HepG2 (cell line): ENCODE results near the gene CNOT10. TPM values are rescaled to one million over a fixed set of nuclear protein-coding genes. Genes with fewer than 3 reads are reported as not detected.

Experiments used
- AKAP8 ChIP-seq: sonication (generic); formaldehyde crosslinking; IDR thresholded peaks from 2 replicates; pipeline ENCODE4 v1.5.1; 2020; ENCODE audit warnings: mild to moderate bottlenecking, missing genetic modification reagents
- ATAD3A ChIP-seq: sonication (generic); formaldehyde crosslinking; IDR thresholded peaks from 2 replicates; pipeline ENCODE4 v1.4.0; 2020; ENCODE audit warnings: missing genetic modification reagents
- ATF4 ChIP-seq, 2 experiments: fragments of 450-650 bp in 1 of 2; sonication (generic) in 1 of 2; formaldehyde crosslinking; IDR thresholded peaks; 2 replicates each; pipeline versions ENCODE4 v1.5.0 to v1.8.0; 2020 to 2022; ENCODE audit warnings: mild to moderate bottlenecking in 1 of 2, missing genetic modification reagents in 1 of 2
- MED1 ChIP-seq: sonication (generic); formaldehyde crosslinking; IDR thresholded peaks from 2 replicates; pipeline ENCODE4 v1.4.0; 2020; ENCODE audit warnings: missing genetic modification reagents
- PCBP2 ChIP-seq: fragments of 200-400 bp; formaldehyde crosslinking; optimal IDR thresholded peaks from 2 replicates; pipeline ENCODE3; 2018; ENCODE audit warnings: low read length, low read depth; ENCODE audit not compliant: poor library complexity, severe bottlenecking
- RBAK ChIP-seq: sonication (generic); formaldehyde crosslinking; IDR thresholded peaks from 2 replicates; pipeline ENCODE4 v1.5.1; 2020; ENCODE audit warnings: mild to moderate bottlenecking, missing genetic modification reagents
- SKIL ChIP-seq: sonication (generic); formaldehyde crosslinking; IDR thresholded peaks from 2 replicates; pipeline ENCODE4 v1.8.0; 2022; ENCODE audit warnings: missing genetic modification reagents, mild to moderate bottlenecking, moderate library complexity, borderline replicate concordance
- SP4 ChIP-seq: sonication (generic); formaldehyde crosslinking; IDR thresholded peaks from 2 replicates; pipeline ENCODE4 v1.8.1; 2023; ENCODE audit warnings: mild to moderate bottlenecking, missing genetic modification reagents
- SRSF4 ChIP-seq: fragments of 200-400 bp; formaldehyde crosslinking; IDR thresholded peaks from one replicate; pipeline ENCODE4 v1.6.1; 2018; ENCODE audit warnings: mild to moderate bottlenecking, low read depth, low read length, moderate library complexity; ENCODE audit not compliant: poor library complexity, severe bottlenecking
- TAF1 ChIP-seq: sonication (generic); formaldehyde crosslinking; IDR thresholded peaks from 2 replicates; pipeline ENCODE4 v1.4.0; 2020; ENCODE audit warnings: missing genetic modification reagents
- THAP7 ChIP-seq: sonication (generic); formaldehyde crosslinking; IDR thresholded peaks from 2 replicates; pipeline ENCODE4 v1.8.1; 2023; ENCODE audit warnings: mild to moderate bottlenecking, missing genetic modification reagents
- ZBTB46 ChIP-seq: sonication (generic); formaldehyde crosslinking; IDR thresholded peaks from 2 replicates; pipeline ENCODE4 v1.4.0; 2020; ENCODE audit warnings: mild to moderate bottlenecking, missing genetic modification reagents, borderline replicate concordance
- ZFP90 ChIP-seq: sonication (generic); formaldehyde crosslinking; IDR thresholded peaks from 2 replicates; pipeline ENCODE4 v1.8.0; 2022; ENCODE audit warnings: missing genetic modification reagents, mild to moderate bottlenecking, inconsistent platforms, borderline replicate concordance
- ZFX ChIP-seq: sonication (generic); formaldehyde crosslinking; IDR thresholded peaks from 2 replicates; pipeline ENCODE4 v1.4.0; 2020; ENCODE audit warnings: mild to moderate bottlenecking, low read depth, missing genetic modification reagents, moderate library complexity
- ZNF10 ChIP-seq: sonication (generic); formaldehyde crosslinking; IDR thresholded peaks from 2 replicates; pipeline ENCODE4 v1.4.0; 2020; ENCODE audit warnings: mild to moderate bottlenecking, low read depth, missing genetic modification reagents, borderline replicate concordance
- ZNF558 ChIP-seq: sonication (generic); formaldehyde crosslinking; IDR thresholded peaks from 2 replicates; pipeline ENCODE4 v1.9.0; 2022; ENCODE audit warnings: mild to moderate bottlenecking, missing genetic modification reagents, borderline replicate concordance
- ZNF614 ChIP-seq: IDR thresholded peaks from 2 replicates; pipeline ENCODE4 v1.6.1; 2018; ENCODE audit warnings: missing biosample characterization, missing genetic modification reagents, inconsistent platforms, borderline replicate concordance
- ZNF615 ChIP-seq: sonication (generic); formaldehyde crosslinking; IDR thresholded peaks from 2 replicates; pipeline ENCODE4 v1.5.0; 2020; ENCODE audit warnings: mild to moderate bottlenecking, missing genetic modification reagents, borderline replicate concordance
- polyA plus RNA-seq, 8 experiments: library from polyadenylated mRNA; depleted of rRNA in 3 of 8; stranded (reverse) in 7 of 8; unstranded in 1 of 8; fragments of >200 nt; fragmentation: Illumina TruSeq in 4 of 8; extraction: Trizol in 4 of 8; gene quantifications; 2 replicates each; pipeline versions ENCODE4 v1.2.1 to v1.2.3, GENCODE V29; 2011 to 2016; ENCODE audit warnings: low read depth in 4 of 8, missing spikeins in 1 of 8, mixed read lengths in 1 of 8; ENCODE audit not compliant: insufficient read depth in 1 of 8
- total RNA-seq, 5 experiments: library from RNA; depleted of rRNA; stranded (reverse); fragments of >200 nt; fragmentation: Illumina TruSeq; extraction: Trizol; gene quantifications; 2 replicates each; pipeline ENCODE4 v1.2.3, GENCODE V29; 2016; ENCODE audit warnings: low read depth in 1 of 5
- TF ChIP-seq, protein P1 (sequence below): sonication (generic); formaldehyde crosslinking; IDR thresholded peaks from 2 replicates; pipeline ENCODE4 v1.4.0; 2020; ENCODE audit warnings: missing genetic modification reagents, borderline replicate concordance

Gene CNOT10
- total and polyA plus RNA-seq, 2 of the 13 experiments (the other 11 are each of a cell fraction or from before 2014, with no cell fraction given), result 21.2 to 34.1 TPM

- no peak for TF ChIP-seq SKIL
- no peak for TF ChIP-seq ZNF10 (CRISPR knock-in tag)
- no peak for TF ChIP-seq RBAK (CRISPR knock-in tag)
- 0 out of 2 replicates have a peak, but pooled peaks have one; percentile 0 for TF ChIP-seq MED1 (CRISPR knock-in tag)
- TF ChIP-seq ZFX, result peak; percentile 73
- no peak for TF ChIP-seq ZNF614
- no peak for TF ChIP-seq PCBP2
- no peak for TF ChIP-seq ATAD3A
- 0 out of 2 replicates have a peak, but pooled peaks have one; percentile 11 for TF ChIP-seq ZNF558 (CRISPR knock-in tag)
- TF ChIP-seq ZFP90 (CRISPR knock-in tag), result no peak
- no peak for TF ChIP-seq ATF4 (CRISPR knock-in tag; IDR thresholded peaks at IDR 0.05)
- TF ChIP-seq SP4 (CRISPR knock-in tag), result 0 out of 2 replicates have a peak, but pooled peaks have one; percentile 46
- TF ChIP-seq, protein P1, sequence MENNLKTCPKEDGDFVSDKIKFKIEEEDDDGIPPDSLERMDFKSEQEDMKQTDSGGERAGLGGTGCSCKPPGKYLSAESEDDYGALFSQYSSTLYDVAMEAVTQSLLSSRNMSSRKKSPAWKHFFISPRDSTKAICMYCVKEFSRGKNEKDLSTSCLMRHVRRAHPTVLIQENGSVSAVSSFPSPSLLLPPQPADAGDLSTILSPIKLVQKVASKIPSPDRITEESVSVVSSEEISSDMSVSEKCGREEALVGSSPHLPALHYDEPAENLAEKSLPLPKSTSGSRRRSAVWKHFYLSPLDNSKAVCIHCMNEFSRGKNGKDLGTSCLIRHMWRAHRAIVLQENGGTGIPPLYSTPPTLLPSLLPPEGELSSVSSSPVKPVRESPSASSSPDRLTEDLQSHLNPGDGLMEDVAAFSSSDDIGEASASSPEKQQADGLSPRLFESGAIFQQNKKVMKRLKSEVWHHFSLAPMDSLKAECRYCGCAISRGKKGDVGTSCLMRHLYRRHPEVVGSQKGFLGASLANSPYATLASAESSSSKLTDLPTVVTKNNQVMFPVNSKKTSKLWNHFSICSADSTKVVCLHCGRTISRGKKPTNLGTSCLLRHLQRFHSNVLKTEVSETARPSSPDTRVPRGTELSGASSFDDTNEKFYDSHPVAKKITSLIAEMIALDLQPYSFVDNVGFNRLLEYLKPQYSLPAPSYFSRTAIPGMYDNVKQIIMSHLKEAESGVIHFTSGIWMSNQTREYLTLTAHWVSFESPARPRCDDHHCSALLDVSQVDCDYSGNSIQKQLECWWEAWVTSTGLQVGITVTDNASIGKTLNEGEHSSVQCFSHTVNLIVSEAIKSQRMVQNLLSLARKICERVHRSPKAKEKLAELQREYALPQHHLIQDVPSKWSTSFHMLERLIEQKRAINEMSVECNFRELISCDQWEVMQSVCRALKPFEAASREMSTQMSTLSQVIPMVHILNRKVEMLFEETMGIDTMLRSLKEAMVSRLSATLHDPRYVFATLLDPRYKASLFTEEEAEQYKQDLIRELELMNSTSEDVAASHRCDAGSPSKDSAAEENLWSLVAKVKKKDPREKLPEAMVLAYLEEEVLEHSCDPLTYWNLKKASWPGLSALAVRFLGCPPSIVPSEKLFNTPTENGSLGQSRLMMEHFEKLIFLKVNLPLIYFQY, result no peak
- no peak for TF ChIP-seq THAP7 (CRISPR knock-in tag)
- no peak for TF ChIP-seq ZBTB46 (CRISPR knock-in tag)
- no peak for TF ChIP-seq SRSF4
- no peak for TF ChIP-seq AKAP8 (CRISPR knock-in tag)
- TF ChIP-seq TAF1 (CRISPR knock-in tag), result no peak
- no peak for TF ChIP-seq ZNF615 (CRISPR knock-in tag)
Observed at GRCh38 chr3:32780071-32780734, 95.2 kb downstream of the CNOT10 start (continued).
